ENCODE measurements around the gene LDHD.
A peak's percentile ranks its signal among the peaks of the same experiment; 100 is the strongest.
"Not testable (repeated sequence)": the region's sequence is repeated elsewhere in the genome, so short reads cannot be mapped to it uniquely, and the experiment has no call there.

LDHD gene

GRCh38 chr16:75097941-75098901 lies 18.4 kb downstream of the LDHD start:
- peak; percentile 79 for DNase-seq

DNA sequence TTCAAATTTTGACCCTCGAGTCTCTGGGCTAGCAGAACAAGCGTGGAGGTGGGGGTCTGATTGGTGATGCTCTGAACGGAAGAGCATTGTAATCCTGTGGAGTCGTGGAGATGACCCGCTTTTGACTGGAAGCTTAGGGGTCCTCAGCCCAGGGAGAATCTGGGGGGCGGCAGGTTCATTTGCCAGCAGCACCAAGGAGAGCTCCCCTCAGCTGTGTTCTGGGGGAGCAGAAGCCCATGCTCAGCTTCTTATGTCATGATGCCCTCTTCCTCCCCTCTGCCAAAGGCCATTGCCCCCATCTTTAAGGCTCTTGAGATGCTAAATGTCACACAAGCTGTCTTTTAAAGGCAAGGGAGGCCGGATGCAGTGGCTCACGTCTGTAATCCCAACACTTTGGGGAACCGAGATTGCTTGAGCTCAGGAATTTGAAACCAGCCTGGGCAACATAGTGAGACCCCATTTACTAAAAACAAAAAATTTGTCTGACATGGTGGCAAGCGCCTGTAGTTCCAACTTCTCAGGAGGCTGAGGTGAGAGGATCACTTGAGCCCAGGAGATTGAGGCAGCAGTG lies 19.3 kb downstream of the LDHD start:
- DNase-seq, result no peak

- no peak for DNase-seq
Measured at GRCh38 chr16:75096656-75097055, 19.9 kb downstream of the LDHD start.

DNA sequence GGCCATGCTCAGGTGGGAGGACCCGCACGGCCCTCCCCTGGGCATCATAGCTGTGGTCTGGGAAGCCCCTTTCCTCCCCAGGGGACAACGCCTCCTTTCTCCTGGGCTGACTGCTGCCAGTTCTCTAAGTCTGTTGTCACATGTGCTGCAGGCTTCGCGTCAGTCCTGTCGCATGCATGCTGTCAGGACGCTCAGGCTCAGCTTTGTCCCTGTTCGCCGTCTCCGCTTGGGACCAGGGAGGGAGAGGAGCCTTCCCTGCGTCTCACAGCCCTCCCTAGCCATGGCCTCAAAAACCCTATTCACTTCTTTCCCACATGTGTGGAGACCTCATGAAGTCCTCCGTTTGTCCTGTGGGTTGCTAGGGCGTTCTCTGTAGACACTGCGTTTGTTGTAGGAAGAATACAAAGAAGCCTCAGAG lies 21.4 kb downstream of the LDHD start:
- no peak for DNase-seq

- DNase-seq, result no peak
Measured at GRCh38 chr16:75093598-75094540, 22.7 kb downstream of the LDHD start.

- no peak for DNase-seq
Measured at GRCh38 chr16:75092777-75093176, 23.8 kb downstream of the LDHD start.

- not testable (repeated sequence) for DNase-seq
Measured at GRCh38 chr16:75091619-75092018, 25.0 kb downstream of the LDHD start.

- DNase-seq, result not testable (repeated sequence)
Measured at GRCh38 chr16:75090899-75091298, 25.7 kb downstream of the LDHD start.

- DNase-seq, result no peak
Measured at GRCh38 chr16:75089486-75090202, 26.9 kb downstream of the LDHD start.

GRCh38 chr16:75088934-75089333 lies 27.6 kb downstream of the LDHD start:
- DNase-seq, result no peak

GRCh38 chr16:75088216-75088615 lies 28.4 kb downstream of the LDHD start:
- DNase-seq, result no peak

DNA sequence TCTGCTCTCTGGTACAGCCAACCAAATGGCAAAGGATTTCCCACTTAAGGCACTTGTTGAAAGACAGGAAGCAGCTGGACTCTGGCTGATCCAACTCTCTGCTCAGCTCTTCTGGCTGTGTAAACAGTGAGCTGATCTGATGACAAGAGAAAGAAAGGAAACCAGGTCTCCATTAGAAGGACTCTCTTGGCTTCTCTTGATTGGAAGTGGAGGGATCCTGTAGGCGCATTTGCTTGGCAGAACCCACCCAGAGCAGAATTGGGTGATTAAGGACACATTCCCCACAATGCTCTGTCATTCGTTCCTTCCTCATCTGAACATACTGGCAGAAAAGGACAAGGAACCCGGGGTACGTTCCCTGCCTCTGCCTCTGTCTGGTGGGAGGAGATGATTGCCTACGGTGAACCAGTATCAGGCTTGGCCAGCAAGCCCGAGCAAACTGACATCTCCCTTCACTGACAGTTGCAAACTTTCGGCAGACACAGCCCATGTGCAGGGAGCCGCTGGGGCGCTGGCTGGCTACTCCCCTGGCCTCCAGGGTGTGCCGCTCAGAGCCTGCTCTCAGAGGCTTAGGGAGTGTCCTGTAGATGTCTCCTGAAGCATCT lies 29.1 kb downstream of the LDHD start:
- DNase-seq, result no peak

DNA sequence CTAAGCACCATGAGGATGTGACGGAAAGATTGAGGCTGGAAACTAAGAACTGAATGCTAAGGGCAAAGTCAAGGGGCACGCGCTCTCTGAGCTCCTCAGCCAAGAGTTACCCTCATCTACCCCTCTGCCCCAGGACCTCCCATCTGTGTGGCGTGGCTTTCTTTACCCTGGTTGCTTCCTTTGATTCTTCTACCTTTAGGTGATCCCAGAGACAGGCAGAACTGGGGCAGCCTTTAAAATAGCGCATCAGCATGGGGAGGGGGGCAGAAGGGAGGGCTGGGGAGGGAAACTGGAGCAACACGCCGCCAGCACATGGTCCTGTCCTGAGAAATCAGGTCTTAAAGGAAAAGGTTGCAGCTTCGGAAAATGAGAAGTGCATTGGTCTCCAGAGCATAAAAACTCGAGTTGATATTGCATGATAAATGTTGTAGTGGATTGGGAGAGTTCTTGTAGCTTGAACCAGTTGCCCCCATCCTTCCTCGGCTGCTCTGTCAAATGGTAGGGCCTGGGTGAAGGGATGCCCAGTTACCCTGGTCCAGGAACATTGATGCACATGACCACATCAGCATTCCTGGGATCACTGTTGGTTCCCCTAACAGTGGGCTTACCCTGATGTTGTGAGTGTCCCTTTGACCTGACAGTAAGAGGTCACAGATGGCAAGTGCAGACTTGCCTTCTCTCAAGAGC lies 29.7 kb downstream of the LDHD start:
- no peak for DNase-seq

- DNase-seq, result no peak
Measured at GRCh38 chr16:75086281-75086680, 30.3 kb downstream of the LDHD start.

GRCh38 chr16:75085556-75085955 lies 31.0 kb downstream of the LDHD start:
- no peak for DNase-seq

DNA sequence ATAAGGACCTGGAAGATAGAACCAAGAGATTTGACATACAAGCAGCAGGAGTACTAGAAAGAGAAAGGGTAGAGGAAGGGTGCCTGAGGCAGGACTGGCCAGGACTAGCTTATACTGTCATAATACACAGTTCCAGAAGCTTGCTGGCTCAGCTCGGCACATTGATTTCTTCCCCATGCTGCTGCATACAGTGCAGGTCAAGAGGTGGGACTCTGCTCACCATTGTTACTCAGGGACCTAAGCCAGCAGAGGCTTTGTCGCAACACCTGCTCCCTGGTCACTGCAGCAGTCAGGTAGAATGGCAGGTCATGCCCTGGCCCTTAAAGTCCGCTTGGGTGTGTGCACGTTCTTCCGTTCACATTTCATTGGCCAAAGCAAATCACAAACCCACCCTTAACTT lies 32.8 kb downstream of the LDHD start:
- DNase-seq, result no peak

- no peak for DNase-seq
Measured at GRCh38 chr16:75081179-75081859, 35.3 kb downstream of the LDHD start.

- no peak for DNase-seq
Measured at GRCh38 chr16:75080205-75081029, 36.2 kb downstream of the LDHD start.

DNA sequence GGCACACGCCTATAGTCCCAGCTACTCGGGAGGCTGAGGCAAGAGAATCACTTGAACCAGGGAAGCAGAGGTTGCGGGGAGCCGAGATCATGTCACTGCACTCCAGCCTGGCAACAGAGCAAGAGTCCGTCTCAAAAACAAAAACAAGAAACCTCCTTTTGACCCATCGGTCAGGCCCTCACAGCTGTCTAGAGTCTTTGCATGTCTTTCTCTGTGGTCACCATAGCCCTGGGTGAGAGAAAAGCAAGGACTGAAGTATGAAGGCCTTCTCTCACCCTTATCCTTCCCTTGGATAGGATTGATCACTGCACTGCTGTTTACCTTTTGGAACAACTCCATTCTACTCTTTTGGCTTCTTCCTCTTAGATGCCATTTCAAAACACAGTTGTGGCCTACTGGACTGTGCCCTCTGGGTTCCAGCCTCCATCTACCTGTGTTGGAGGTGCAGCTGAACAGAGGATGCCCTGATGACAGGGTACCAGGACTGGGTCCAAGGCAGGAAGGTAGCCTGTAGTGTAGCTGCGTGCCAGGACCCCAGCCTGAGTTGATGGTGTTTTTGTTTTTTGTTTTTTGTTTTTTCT lies 37.1 kb downstream of the LDHD start:
- no peak for DNase-seq

GRCh38 chr16:75078886-75079285 lies 37.7 kb downstream of the LDHD start:
- DNase-seq, result no peak
